ENCODE results near the gene CIDEB.
A peak's percentile ranks its signal among the peaks of the same experiment; 100 is the strongest.
"Not testable (repeated sequence)": the region's sequence is repeated elsewhere in the genome, so short reads cannot be mapped to it uniquely, and the experiment has no call there.

Gene CIDEB

GRCh38 chr14:24332268-24332993 lies 24.7 kb upstream of the CIDEB start:
- DNase-seq, result peak; percentile 78

GRCh38 chr14:24331731-24332267 lies 24.0 kb upstream of the CIDEB start:
- DNase-seq, result no peak

GRCh38 chr14:24330973-24331674 lies 23.3 kb upstream of the CIDEB start:
- DNase-seq, result no peak

- DNase-seq, result no peak
These were observed 22.0 kb upstream of the CIDEB start for GRCh38 chr14:24329736-24330135.

- DNase-seq, result no peak
These were observed 21.4 kb upstream of the CIDEB start for GRCh38 chr14:24329073-24329663.

- DNase-seq, result not testable (repeated sequence)
These were observed 20.1 kb upstream of the CIDEB start for GRCh38 chr14:24327914-24328313.

GRCh38 chr14:24327303-24327702 lies 19.5 kb upstream of the CIDEB start:
- no peak for DNase-seq

DNA sequence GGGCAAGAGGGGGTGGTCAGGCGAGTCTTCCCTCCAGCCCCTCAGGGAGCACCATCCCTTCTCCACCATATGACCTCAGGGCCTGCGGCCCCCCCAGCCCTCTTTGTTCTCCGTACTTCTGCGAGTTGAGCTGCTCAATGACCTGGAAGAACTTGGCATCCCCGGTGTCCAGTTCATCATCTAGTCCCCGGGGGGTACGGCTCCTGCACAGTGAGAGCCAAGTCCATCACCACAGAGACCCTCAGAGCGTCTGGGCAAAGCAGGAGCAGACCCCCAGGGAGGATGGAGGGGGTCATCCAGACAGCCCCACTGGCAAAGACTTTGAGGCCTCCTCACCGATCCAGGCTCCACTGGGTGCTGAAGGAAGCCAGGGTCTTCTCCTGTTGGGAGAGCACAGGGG lies 18.2 kb upstream of the CIDEB start:
- no peak for DNase-seq

GRCh38 chr14:24325041-24325530 lies 17.3 kb upstream of the CIDEB start:
- DNase-seq, result no peak

DNA sequence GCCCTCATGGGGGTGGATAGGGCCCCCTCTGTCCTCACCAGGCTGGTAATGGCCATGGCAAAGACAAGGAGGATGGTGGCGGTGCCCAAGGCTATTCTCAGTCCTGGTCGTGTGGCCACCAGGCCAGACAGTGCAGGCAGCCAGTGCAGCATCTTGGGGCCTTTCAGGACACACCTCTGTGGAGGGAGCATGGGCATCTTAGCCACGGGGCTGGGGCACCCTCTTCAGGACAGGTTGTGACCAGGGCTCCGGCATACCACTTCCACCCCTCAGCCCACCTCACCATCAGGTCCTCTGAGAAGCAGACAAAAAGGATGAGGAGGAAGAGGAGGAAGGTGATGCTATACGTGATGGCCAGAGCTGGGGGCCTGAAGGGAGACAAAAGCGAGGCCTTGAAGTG lies 16.2 kb upstream of the CIDEB start:
- no peak for DNase-seq

DNA sequence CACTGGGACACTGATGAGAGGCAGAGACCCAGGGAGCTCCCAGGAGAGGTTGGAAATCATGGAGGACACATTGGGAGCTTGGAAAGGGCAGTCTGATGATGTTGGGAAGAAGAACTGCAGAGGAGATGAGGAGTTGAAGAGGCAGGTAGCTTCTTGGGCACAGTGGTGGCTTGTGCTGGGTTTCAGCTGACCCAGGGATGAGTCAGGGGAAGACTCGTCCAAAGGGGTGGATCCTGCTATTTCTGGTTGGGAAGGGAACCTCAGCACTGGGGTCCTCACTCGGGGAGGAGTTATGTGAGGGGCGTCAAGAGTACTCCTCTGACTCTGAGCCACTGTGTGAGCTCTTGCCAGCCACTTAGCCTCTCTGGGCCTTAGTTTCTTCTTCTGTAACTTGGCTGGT lies 15.6 kb upstream of the CIDEB start:
- no peak for DNase-seq

DNA sequence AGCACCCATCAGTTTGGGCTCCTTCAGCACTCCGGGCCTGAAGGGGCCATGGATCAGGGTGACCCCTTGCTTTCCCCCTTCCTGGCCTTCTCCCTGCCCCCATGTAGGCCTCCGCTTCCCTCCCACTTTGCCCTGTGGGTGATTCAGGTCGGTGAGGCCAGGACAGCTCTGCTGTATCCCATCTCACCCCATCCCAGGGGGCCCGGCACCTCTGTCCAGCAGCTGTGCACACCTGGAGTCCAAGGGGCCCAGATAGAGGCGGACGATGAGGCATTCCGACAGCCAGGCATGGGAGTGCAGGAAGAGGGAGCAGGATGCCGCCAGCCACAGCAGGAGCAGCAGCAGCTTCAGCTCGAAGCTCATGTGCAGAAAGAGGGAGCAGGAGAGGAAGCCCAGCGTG lies 14.9 kb upstream of the CIDEB start:
- no peak for DNase-seq

DNA sequence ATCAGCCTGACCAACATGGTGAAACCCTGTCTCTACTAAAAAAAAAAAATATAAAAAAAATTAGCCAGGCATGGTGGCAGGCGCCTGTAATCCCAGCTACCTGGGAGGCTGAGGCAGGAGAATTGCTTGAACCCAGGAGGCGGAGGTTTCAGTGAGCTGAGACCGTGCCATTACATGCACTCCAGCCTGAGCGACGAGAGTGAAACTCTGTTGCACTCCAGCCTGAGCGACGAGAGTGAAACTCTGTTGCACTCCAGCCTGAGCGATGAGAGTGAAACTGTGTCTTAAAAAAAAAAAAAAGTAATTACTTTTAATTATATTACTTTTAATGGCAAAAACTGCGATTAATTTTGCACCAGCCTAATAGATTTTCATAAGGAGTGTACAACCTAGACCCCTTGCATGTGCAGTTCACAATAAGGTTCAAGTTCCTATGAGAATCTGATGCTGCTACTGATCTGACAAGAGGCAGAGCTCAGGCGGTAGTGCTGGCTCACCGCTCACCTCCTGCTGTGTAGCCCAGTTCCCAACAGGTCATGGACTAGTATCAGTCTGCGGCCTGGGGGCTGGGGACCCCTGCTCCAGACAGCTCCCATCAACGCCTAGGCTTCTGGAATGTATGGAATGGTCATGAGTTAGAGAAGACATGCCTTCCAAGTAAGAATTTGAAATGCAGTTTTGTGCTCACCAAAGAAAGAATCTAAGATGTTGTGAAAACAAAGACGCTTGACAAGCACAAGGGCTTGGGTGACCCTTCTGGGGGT lies 13.6 kb upstream of the CIDEB start:
- no peak for DNase-seq

DNA sequence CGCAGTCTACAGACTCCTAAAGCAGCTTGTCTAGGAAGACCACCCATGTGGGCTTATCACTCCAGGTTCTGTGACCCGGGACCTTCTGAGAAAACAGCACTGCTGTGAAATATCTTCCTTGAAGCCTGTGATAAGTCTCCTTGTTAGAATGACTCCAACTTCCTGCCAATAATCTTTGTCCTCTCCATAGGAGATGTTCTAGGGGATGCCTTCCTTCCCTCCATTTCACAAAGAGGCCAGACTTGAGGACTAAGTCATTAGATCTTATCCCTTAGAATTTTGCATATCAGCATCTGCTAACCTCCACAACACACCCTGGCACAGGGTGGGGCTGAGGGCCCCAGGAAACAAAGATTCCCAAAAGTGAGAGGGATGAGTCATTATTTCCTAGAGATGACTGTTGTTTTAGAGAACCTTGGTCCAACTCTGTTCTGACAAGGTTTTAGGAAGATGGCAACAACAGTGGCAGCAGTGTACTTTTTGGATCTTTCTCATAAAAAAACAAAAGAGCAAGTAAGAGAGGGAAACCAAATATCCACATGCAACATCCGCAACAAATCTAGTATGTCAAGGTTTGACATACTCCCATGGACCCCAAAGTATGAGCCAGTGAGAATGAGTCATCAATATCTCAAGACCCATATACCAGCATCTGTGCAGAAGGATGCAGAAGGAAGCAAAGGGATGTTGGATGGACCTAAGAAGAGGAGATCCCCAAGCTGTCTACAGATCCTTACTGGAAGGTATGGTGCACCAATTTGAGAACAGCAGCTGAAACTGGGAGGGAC lies 9.6 kb upstream of the CIDEB start:
- DNase-seq, result no peak

DNA sequence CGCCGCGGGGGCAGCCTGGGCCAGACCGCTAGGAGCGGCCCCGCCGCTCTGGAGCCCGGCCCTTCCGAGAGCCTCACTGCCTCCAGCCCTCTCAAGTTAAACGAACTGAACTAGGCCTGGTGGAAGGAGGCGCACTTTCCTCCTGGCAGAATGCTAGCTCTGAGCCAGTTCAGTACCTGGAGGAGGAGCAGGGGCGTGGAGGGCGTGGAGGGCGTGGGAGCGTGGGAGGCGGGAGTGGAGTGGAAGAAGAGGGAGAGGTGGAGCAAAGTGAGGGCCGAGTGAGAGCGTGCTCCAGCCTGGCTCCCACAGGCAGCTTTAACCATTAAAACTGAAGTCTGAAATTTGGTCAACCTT lies 8.8 kb upstream of the CIDEB start:
- no peak for DNase-seq

DNA sequence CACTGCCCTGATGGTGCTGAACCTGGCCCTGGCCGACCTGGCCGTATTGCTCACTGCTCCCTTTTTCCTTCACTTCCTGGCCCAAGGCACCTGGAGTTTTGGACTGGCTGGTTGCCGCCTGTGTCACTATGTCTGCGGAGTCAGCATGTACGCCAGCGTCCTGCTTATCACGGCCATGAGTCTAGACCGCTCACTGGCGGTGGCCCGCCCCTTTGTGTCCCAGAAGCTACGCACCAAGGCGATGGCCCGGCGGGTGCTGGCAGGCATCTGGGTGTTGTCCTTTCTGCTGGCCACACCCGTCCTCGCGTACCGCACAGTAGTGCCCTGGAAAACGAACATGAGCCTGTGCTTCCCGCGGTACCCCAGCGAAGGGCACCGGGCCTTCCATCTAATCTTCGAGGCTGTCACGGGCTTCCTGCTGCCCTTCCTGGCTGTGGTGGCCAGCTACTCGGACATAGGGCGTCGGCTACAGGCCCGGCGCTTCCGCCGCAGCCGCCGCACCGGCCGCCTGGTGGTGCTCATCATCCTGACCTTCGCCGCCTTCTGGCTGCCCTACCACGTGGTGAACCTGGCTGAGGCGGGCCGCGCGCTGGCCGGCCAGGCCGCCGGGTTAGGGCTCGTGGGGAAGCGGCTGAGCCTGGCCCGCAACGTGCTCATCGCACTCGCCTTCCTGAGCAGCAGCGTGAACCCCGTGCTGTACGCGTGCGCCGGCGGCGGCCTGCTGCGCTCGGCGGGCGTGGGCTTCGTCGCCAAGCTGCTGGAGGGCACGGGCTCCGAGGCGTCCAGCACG lies 8.2 kb upstream of the CIDEB start:
- no peak for DNase-seq

GRCh38 chr14:24315243-24315806 lies 7.5 kb upstream of the CIDEB start:
- DNase-seq, result no peak

GRCh38 chr14:24314377-24315193 lies 6.8 kb upstream of the CIDEB start:
- DNase-seq, result no peak

GRCh38 chr14:24313913-24314312 lies 6.1 kb upstream of the CIDEB start:
- no peak for DNase-seq
